H4 (cell line): ENCODE measurements around the gene CTCFL. TPM values are rescaled to one million over a fixed set of nuclear protein-coding genes. Genes with fewer than 3 reads are reported as not detected.

ENCODE experiments used
- total RNA-seq: library from RNA; depleted of rRNA; stranded (reverse); fragments of >200 nt; shearing (Covaris generic); gene quantifications from 2 replicates; pipeline ENCODE4 v1.2.3, GENCODE V29; 2014; rRNA removed

CTCFL gene
- total RNA-seq, 1 experiment from 2014 or later = not detected

Other genes starting within 250 kb of the CTCFL start
- not detected in 2 replicates for gene SPO11, start 195.3 kb downstream of the CTCFL start, total RNA-seq
- 51.1 and 57.1 TPM in 2 replicates for gene RAE1, start 173.9 kb downstream of the CTCFL start, total RNA-seq
- gene RBM38, start 133.7 kb downstream of the CTCFL start, total RNA-seq = 7.4 and 12.3 TPM in 2 replicates
- 0.08 TPM in 1 of 2 replicates, not detected in the other for gene PCK1, start 36.0 kb upstream of the CTCFL start, total RNA-seq
- gene ZBP1, start 95.3 kb upstream of the CTCFL start, total RNA-seq = not detected in 2 replicates
- gene PMEPA1, start 184.9 kb upstream of the CTCFL start, total RNA-seq = 10.0 and 14.4 TPM in 2 replicates